NT2/D1 (cell line): ENCODE data around the gene TGM6.

ENCODE experiments used
- YY1 ChIP-seq: IDR thresholded peaks from 2 replicates; pipeline ENCODE4 v1.6.1; 2011; ENCODE audit not compliant: insufficient read length, insufficient read depth
- ZNF274 ChIP-seq: IDR thresholded peaks from 2 replicates; pipeline ENCODE4 v1.6.1; 2011; ENCODE audit warnings: mild to moderate bottlenecking, low read depth, low read length

- no peak for TF ChIP-seq ZNF274
- TF ChIP-seq YY1, result no peak
These were observed 39.4 kb upstream of the TGM6 start for GRCh38 chr20:2341336-2341735.
